Lower lobe of right lung (tissue), 2 donors: ENCODE results near the gene GREM1. TPM values are rescaled to one million over a fixed set of nuclear protein-coding genes. Genes with fewer than 3 reads are reported as not detected.

Source experiments
- ATAC-seq, 2 donors: fragments of 200-7000 bp; cut with Tn5 transposase; one replicate each; pipeline ENCODE4 v1.9.1; 2020 to 2022; ENCODE audit warnings: mild to moderate bottlenecking in 2 of 2, moderate library complexity in 2 of 2
- DNase-seq: peaks from one replicate; pipeline ENCODE4 v3.0.0-alpha.2; 2020
- H3K27ac ChIP-seq: fragments of 200-600 bp; one replicate; pipeline ENCODE4 v1.8.0; 2022
- H3K27me3 ChIP-seq: fragments of 200-600 bp; one replicate; pipeline ENCODE4 v1.8.0; 2022; ENCODE audit warnings: low read depth
- H3K36me3 ChIP-seq: fragments of 200-600 bp; one replicate; pipeline ENCODE4 v1.8.0; 2022; ENCODE audit warnings: mild to moderate bottlenecking
- H3K4me1 ChIP-seq: fragments of 200-600 bp; one replicate; pipeline ENCODE4 v1.8.0; 2022
- H3K4me3 ChIP-seq: fragments of 200-600 bp; one replicate; pipeline ENCODE4 v1.8.0; 2022; ENCODE audit warnings: mild to moderate bottlenecking
- H3K9me3 ChIP-seq: fragments of 200-600 bp; one replicate; pipeline ENCODE4 v1.8.0; 2022
- intact Hi-C: fragments of 100-400 bp; cut with DNase I; formaldehyde crosslinking; loops from one replicate; pipeline ENCODE4 v1.11.0; 2022
- total RNA-seq: library from RNA; stranded (reverse); fragmentation: NEBNext Ultra II Directional; extraction: Animal tissue kit (Norgen Biotek cat#: 25700); gene quantifications from one replicate; pipeline ENCODE4 v1.2.1, GENCODE V29; 2021
- TF ChIP-seq, protein P1 (sequence below): fragments of 200-600 bp; IDR thresholded peaks from one replicate; pipeline ENCODE4 v1.8.0; 2022; ENCODE audit warnings: antibody characterized with exemption, mild to moderate bottlenecking
- donor health status: DM: no; HTN: yes; CAD: no; lungs with severe emphysema.

The GREM1 gene
- total RNA-seq, 1 donor from 2014 or later, result 3.1 TPM

DNA sequence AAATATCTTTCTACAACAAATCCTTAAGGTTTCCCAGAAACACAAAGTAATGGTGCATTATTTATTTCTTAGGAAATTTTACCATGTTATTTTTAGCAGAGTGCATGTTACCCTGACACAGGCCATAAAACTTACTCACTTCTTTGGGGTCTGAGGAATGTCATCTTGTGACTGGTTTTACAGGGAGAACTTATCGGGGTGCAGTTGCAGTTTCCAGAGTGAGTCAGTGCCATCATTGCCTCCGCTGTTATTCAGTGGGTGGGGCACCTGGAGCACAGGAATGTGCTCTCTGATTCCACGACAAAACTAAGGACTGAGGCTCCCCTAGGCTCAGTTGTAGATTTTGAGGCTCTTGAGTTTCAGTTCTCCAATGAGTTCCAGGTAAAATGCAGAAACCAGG lies 11.1 kb upstream of the GREM1 start:
- H3K36me3 ChIP-seq, result no peaks in the 10 kb centered on the region
- ATAC-seq (no peak), DNase-seq (no peak)
- H3K9me3 ChIP-seq, result no peaks in the 10 kb centered on the region
- intact Hi-C loops, result no loop called here
- no peak overlapping the region for H3K27ac ChIP-seq
- no peaks in the 10 kb centered on the region for H3K4me1 ChIP-seq
- no peak overlapping the region for H3K4me3 ChIP-seq
- TF ChIP-seq, protein P1, sequence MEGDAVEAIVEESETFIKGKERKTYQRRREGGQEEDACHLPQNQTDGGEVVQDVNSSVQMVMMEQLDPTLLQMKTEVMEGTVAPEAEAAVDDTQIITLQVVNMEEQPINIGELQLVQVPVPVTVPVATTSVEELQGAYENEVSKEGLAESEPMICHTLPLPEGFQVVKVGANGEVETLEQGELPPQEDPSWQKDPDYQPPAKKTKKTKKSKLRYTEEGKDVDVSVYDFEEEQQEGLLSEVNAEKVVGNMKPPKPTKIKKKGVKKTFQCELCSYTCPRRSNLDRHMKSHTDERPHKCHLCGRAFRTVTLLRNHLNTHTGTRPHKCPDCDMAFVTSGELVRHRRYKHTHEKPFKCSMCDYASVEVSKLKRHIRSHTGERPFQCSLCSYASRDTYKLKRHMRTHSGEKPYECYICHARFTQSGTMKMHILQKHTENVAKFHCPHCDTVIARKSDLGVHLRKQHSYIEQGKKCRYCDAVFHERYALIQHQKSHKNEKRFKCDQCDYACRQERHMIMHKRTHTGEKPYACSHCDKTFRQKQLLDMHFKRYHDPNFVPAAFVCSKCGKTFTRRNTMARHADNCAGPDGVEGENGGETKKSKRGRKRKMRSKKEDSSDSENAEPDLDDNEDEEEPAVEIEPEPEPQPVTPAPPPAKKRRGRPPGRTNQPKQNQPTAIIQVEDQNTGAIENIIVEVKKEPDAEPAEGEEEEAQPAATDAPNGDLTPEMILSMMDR, result no peak
- H3K27me3 ChIP-seq, result no peaks in the 10 kb centered on the region

DNA sequence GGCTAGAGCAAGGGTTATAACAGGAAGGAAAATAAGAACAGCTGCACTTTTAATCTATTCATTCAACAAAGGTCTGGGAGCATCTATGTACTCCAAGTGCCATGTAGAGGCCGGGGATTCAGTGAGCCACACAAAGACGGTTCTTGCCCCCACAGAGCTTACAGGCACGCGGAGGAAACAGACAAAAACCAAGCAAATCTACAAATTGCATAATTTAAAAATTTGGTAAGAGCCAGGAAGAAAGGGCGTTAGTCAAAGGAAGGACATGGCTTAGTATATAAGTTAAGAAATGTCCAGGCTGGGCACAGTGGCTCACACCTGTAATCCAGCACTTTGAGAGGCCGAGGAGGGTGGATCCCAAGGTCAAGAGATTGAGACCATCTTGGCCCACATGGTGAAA lies 10.4 kb upstream of the GREM1 start:
- H3K9me3 ChIP-seq, result no peaks in the 10 kb centered on the region
- H3K27me3 ChIP-seq, result no peaks in the 10 kb centered on the region
- intact Hi-C loops, result no loop called here
- TF ChIP-seq, protein P1, result no peak
- H3K36me3 ChIP-seq, result no peaks in the 10 kb centered on the region
- H3K4me1 ChIP-seq, result no peaks in the 10 kb centered on the region
- DNase-seq, result no peak
- no peak overlapping the region for H3K27ac ChIP-seq
- no peak overlapping the region for H3K4me3 ChIP-seq
- no peak for ATAC-seq

DNA sequence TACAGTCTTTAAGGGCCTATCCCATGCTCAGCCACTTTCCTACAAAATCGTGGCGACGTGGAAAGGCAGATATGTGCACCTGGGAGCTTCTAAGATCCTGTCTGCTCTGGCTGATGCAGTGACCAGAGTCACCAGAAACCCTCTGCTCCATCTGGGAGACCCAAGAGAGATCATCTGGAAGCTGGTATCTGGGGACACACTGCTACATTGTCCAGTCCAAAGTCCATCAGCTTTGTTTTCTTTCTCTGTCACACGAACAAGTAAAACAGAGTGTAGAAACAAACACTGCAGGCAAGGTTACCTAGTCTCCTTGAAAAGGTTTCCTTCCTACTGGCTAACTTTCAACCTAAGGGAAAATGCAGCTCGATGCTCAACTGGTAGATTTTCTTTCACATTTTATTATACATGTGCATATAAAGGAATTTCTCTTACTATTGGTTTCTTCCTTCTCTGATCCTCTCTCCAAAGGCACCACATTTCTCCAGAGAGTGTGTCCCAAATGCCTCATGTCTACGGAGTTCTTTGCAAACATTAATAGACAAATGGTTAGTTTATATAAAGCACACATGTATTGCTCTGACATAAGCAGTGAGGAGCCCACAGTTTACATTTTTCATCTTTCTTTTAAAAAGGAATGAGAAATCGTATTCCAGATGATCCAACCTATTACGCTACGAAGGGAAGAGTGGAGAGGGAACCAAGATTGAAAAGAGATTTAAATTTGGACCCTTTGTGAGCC lies 8.3 kb upstream of the GREM1 start:
- Histone ChIP-seq H3K9me3 (no peaks in the 10 kb centered on the region), H3K4me1 (no peaks in the 10 kb centered on the region), H3K36me3 (no peaks in the 10 kb centered on the region), H3K27me3 (peaks cover 12% of the 10 kb centered on the region), H3K27ac (no peak overlapping the region), H3K4me3 (no peak overlapping the region)
- DNase-seq (no peak), ATAC-seq (no peak)
- TF ChIP-seq, protein P1, result no peak
- intact Hi-C loops, result no loop called here

DNA sequence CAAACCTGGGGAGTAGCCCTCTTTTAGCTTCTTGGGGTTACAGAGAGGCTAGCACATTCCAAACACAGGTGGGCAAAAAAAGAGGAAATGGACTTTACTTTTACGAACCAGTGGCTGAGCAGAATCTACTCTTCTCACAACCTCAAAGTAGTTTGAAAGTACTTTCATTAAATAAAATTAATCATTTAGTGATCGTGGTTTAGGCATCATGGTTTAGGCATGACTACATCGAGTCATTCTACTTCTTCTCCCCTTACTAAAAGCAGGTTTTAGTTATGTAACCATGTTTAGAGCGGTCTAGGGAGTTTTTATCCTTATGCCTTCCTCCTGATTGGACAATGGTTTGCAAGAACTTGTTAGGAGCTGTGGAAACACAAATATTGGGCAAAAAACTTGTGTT lies 2.5 kb upstream of the GREM1 start:
- peaks cover 30% of the 10 kb centered on the region for H3K4me1 ChIP-seq
- H3K36me3 ChIP-seq, result no peaks in the 10 kb centered on the region
- no peak overlapping the region for H3K4me3 ChIP-seq
- intact Hi-C loops, result no loop called here
- H3K9me3 ChIP-seq, result no peaks in the 10 kb centered on the region
- no peak overlapping the region for H3K27ac ChIP-seq
- DNase-seq (no peak), ATAC-seq (no peak)
- TF ChIP-seq, protein P1, result no peak
- peaks cover 70% of the 10 kb centered on the region for H3K27me3 ChIP-seq

DNA sequence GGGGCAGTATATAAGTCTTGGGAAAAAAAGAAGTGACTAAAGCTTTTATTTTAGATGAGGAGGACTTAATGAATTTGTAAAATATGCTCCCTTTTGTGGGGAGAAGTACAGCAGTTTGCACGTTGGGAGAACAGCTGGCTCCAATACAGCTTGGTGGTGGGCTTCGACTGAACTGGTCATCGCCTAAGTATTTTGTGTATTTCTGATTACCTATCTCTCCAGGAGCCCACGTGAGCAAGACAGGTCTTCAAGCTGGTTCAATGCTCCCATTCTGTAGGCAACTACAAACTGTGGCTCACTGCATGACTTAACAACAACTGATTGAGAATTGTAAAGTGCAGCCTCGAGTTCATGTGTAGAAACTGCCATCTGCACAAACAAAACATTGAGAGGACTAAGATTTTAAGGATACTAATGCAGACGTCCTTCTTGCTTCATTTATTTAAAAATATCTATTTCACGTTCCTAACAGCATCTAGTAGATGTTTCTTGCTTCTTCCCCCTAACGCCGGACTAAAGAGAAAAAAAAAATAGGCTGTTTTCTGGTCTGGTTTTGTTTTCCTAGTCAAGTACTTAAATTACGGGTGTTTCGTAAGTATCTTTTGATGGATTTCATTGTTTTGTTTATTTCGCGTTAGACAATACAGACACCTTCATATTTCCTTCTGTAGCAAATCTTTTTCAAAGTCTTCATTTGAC lies 1.4 kb upstream of the GREM1 start:
- H3K27me3 ChIP-seq, result peaks cover 78% of the 10 kb centered on the region
- no peaks in the 10 kb centered on the region for H3K36me3 ChIP-seq
- TF ChIP-seq, protein P1, result no peak
- H3K4me1 ChIP-seq, result peaks cover 30% of the 10 kb centered on the region
- ATAC-seq, result no peak
- H3K9me3 ChIP-seq, result no peaks in the 10 kb centered on the region
- H3K4me3 ChIP-seq, result peak overlapping the region; percentile 40
- H3K27ac ChIP-seq, result no peak overlapping the region
- no peak for DNase-seq
- intact Hi-C loops, result no loop called here
